Hepatocyte (in vitro differentiated cells): Measurements from ENCODE around the gene PHLDA1. TPM values are rescaled to one million over a fixed set of nuclear protein-coding genes. Genes with fewer than 3 reads are reported as not detected.

ENCODE experiments used
- DNase-seq: peaks from one replicate; pipeline ENCODE4 v3.0.0-alpha.2; 2016; ENCODE audit warnings: low spot score
- H2AFZ ChIP-seq: fragments of 200-600 bp; sonication (generic); 2 replicates; pipeline ENCODE4 v1.6.0; 2016; ENCODE audit warnings: antibody characterized with exemption, mild to moderate bottlenecking
- H3K27ac ChIP-seq: fragments of 200-600 bp; sonication (generic); 2 replicates; pipeline ENCODE4 v1.5.1; 2016; ENCODE audit warnings: mild to moderate bottlenecking
- H3K27me3 ChIP-seq: fragments of 200-600 bp; sonication (generic); 2 replicates; pipeline ENCODE4 v1.6.1; 2016
- H3K36me3 ChIP-seq: fragments of 200-600 bp; sonication (generic); replicated peaks from 2 replicates; pipeline ENCODE4 v1.5.1; 2016; ENCODE audit warnings: low read depth; ENCODE audit not compliant: insufficient read depth
- H3K4me1 ChIP-seq: fragments of 200-600 bp; sonication (generic); 2 replicates; pipeline ENCODE4 v1.5.1; 2016; ENCODE audit warnings: mild to moderate bottlenecking, moderate library complexity; ENCODE audit not compliant: insufficient read depth
- H3K4me2 ChIP-seq: fragments of 200-600 bp; sonication (generic); 2 replicates; pipeline ENCODE4 v1.6.0; 2016
- H3K4me3 ChIP-seq: fragments of 200-600 bp; sonication (generic); 2 replicates; pipeline ENCODE4 v1.5.1; 2016; ENCODE audit warnings: mild to moderate bottlenecking
- H3K79me2 ChIP-seq: fragments of 200-600 bp; sonication (generic); 2 replicates; pipeline ENCODE4 v1.6.0; 2017; ENCODE audit warnings: mild to moderate bottlenecking
- H3K9me2 ChIP-seq: fragments of 200-600 bp; sonication (generic); replicated peaks from 2 replicates; pipeline ENCODE4 v1.6.0; 2017; ENCODE audit warnings: mild to moderate bottlenecking; ENCODE audit not compliant: insufficient read depth
- H3K9me3 ChIP-seq: fragments of 200-600 bp; sonication (generic); 2 replicates; pipeline ENCODE4 v1.5.1; 2016; ENCODE audit warnings: low read depth, mild to moderate bottlenecking
- H4K20me1 ChIP-seq: fragments of 200-600 bp; sonication (generic); 2 replicates; pipeline ENCODE4 v1.6.0; 2016; ENCODE audit warnings: mild to moderate bottlenecking; ENCODE audit not compliant: insufficient read depth, poor library complexity, severe bottlenecking
- CTCF ChIP-seq: fragments of 200-600 bp; sonication (generic); IDR thresholded peaks from 2 replicates; pipeline ENCODE4 v1.5.1; 2016; ENCODE audit warnings: antibody characterized with exemption, mild to moderate bottlenecking; ENCODE audit not compliant: poor library complexity
- EZH2 ChIP-seq: fragments of 200-600 bp; sonication (generic); IDR thresholded peaks from 2 replicates; pipeline ENCODE4 v1.6.1; 2016; ENCODE audit warnings: antibody characterized with exemption, mild to moderate bottlenecking, borderline replicate concordance
- EZH2phosphoT487 ChIP-seq: fragments of 200-600 bp; sonication (generic); IDR thresholded peaks from one replicate; pipeline ENCODE4 v1.6.1; 2018; ENCODE audit warnings: antibody characterized with exemption, mild to moderate bottlenecking, low read depth, moderate library complexity; ENCODE audit not compliant: unreplicated experiment, severe bottlenecking
- WGBS: methylation state at CpG from one replicate; pipeline ENCODE4 v1.1.6; 2016; ENCODE audit warnings: low lambda C conversion rate; ENCODE audit errors: missing lambda C conversion rate; 5-methylcytosine and 5-hydroxymethylcytosine counted together
- polyA plus RNA-seq: library from polyadenylated mRNA; unstranded; fragments of >200 nt; fragmentation: Nextera tagmentation; extraction: Ambion mirVana; gene quantifications from 2 replicates; pipeline ENCODE4 v1.2.1, GENCODE V29; 2016
- total RNA-seq: library from RNA; depleted of rRNA; stranded (reverse); fragments of >200 nt; gene quantifications from 2 replicates; pipeline ENCODE4 v1.2.3, GENCODE V29; 2014

The PHLDA1 gene
- total and polyA plus RNA-seq, 2 experiments from 2014 or later, result 29.9 to 50.8 TPM

DNA sequence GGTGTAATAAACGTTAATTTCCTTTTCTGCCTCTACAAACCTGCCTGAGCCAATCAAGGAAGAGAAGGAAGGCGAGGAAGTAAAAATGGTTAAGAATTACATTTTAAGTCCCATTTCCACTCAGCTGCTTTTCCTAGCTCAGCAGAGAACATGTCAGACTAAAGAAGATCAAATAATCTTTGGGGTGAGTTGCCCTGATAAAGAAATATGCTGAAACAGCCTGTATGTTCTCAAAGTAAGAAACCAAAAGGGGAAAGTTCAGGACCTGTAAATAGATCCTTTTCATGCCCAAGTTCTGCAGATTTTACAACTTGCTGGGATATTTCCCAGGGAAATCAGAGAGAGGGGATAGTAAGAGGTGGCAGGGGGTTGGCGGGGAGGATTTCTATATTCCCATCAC lies 55.5 kb downstream of the PHLDA1 start:
- H3K4me2 ChIP-seq, result no peak overlapping the region
- H3K9me2 ChIP-seq, result no peaks in the 10 kb centered on the region
- H4K20me1 ChIP-seq, result no peaks in the 10 kb centered on the region
- peak overlapping the region; percentile 96 for H3K27ac ChIP-seq
- H3K4me1 ChIP-seq, result peaks cover 36% of the 10 kb centered on the region
- no peak for DNase-seq
- no peaks in the 10 kb centered on the region for H3K36me3 ChIP-seq
- no peaks in the 10 kb centered on the region for H3K27me3 ChIP-seq
- H3K4me3 ChIP-seq, result no peak overlapping the region
- WGBS, result 60% methylated on average over 3 of the region's 3 CpGs
- H3K9me3 ChIP-seq, result no peaks in the 10 kb centered on the region
- TF ChIP-seq CTCF (no peak), EZH2 (no peak), EZH2phosphoT487 (no peak)
- H3K79me2 ChIP-seq, result no peaks in the 10 kb centered on the region
- H2AFZ ChIP-seq, result peak overlapping the region; percentile 17

- WGBS, result 82% methylated on average over 2 of the region's 2 CpGs
- no peaks in the 10 kb centered on the region for H3K9me2 ChIP-seq
- H3K27ac ChIP-seq, result peak overlapping the region; percentile 96
Measured at GRCh38 chr12:75975702-75976101, 55.9 kb downstream of the PHLDA1 start.

More at GRCh38 chr12:75975702-75976101, 55.9 kb downstream of the PHLDA1 start:
- Histone ChIP-seq H3K4me3 (no peak overlapping the region), H3K4me2 (no peak overlapping the region), H3K9me3 (no peaks in the 10 kb centered on the region), H3K36me3 (no peaks in the 10 kb centered on the region), H2AFZ (peak overlapping the region; percentile 17), H4K20me1 (no peaks in the 10 kb centered on the region), H3K4me1 (peaks cover 36% of the 10 kb centered on the region), H3K27me3 (no peaks in the 10 kb centered on the region), H3K79me2 (no peaks in the 10 kb centered on the region)
- no peak for DNase-seq
- TF ChIP-seq EZH2phosphoT487, result no peak
- no peak for TF ChIP-seq EZH2
- no peak for TF ChIP-seq CTCF

Other genes starting within 250 kb of the PHLDA1 start
- 352 and 402 TPM in 2 replicates for gene NAP1L1, start 52.9 kb upstream of the PHLDA1 start, total RNA-seq
- gene NAP1L1, start 52.9 kb upstream of the PHLDA1 start, polyA plus RNA-seq, result 117 and 122 TPM in 2 replicates